HG02763 (cell line): ENCODE data around the gene ARL8A.
"Not testable (repeated sequence)": the region's sequence is repeated elsewhere in the genome, so short reads cannot be mapped to it uniquely, and the experiment has no call there.

Experiments used
- ATAC-seq: cut with Tn5 transposase; IDR thresholded peaks from one replicate; pipeline ENCODE4 v1.9.1; 2021; ENCODE audit warnings: mild to moderate bottlenecking, moderate library complexity; ENCODE audit not compliant: unreplicated experiment

The ARL8A gene

DNA sequence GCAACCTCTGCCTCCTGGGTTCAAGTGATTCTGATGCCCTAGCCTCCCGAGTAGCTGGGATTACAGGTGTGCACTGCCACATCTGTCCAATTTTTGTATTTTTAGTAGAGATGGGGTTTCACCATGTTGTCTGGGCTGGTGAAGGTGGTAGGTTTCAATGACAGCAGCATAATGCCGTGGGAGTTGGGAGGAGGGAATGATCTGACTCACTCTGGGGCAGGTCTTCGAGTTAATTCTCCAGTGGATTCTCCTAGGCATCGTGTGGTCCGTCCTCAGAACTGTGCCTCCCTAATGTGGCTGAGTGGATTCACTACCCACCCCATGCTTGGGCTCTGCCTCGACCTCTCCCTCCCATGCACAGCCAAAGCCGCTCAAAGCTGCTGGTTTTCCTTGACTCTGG, 23.5 kb downstream of the ARL8A start:
- ATAC-seq = no peak

DNA sequence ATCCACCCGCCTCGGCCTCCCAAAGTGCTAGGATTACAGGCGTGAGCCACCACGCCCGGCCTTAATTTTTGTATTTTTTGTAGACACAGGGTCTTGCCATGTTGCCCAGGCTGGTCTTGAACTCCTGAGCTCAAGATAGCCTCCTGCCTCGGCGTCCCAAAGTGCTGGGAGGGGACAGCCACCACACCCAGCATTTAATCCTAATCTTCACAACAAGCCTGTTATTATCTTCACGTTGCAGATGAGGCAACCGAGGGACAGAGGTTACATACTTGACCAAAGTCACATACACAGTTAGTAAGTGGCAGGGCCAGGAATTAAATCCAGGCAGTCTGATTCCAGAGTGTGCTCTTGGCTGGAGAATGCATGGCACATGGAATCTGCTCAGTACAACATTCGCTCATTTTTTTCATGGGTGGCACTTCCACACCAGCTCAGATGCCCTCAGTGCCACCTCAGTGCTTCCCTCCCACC, 26.6 kb downstream of the ARL8A start:
- ATAC-seq = no peak

DNA sequence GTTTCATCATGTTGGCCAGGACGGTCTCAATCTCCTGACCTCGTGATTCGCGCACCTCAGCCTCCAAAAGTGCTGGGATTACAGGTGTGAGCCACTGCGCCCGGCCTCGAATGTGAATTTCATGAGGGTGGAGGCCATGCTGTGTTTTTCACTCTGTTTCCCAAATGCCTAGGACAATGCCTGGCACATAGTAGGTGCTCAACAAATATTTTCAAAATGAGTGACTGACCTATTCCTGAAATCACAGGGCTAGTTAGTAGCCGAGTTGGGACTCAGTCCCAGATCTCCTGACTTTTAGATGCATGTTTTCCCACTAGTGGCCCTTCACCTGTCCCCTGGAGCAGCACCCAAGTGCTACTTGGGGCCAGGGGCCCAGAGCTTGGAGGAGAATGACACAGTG, 28.2 kb downstream of the ARL8A start:
- no peak for ATAC-seq

- no peak for ATAC-seq
Observed at GRCh38 chr1:202113690-202114300, 30.7 kb downstream of the ARL8A start.

GRCh38 chr1:202112859-202113689, 31.5 kb downstream of the ARL8A start:
- no peak for ATAC-seq

DNA sequence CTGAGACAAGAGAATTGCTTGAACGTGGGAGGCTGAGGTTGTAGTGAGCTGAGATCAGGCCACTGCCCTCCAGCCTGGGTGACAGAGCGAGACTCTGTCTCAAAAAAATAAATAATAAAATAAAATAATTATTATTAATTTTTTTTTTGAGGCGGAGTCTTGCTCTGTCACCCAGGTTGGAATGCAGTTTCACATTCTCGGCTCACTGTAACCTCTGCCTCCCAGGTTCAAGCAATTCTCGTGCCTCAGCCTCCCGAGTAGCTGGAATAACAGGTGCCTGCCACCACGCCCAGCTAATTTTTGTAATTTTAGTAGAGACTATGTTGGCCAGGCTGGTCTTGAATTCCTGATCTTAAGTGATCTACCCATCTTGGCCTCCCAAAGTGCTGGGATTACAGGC, 32.9 kb downstream of the ARL8A start:
- not testable (repeated sequence) for ATAC-seq

DNA sequence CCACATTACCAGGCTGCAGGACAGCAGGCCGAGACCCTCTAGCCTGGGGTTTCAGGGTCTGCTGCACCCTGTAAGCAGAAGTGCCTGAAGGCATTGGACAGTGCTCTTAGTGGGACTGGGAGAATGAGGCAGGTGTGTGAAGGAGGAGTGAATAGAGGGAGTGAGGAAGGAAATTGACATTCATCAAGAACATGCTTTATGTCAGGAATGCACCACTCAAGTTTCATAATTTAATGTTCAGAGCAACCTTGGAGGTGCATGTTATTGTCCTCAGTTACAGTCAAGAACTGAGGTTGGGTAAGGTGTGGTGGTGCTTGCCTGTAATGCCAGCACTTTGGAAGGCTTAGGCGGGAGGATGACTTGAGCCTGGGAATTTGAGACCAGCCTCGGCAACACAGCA, 33.6 kb downstream of the ARL8A start:
- no peak for ATAC-seq

- no peak for ATAC-seq
Observed at GRCh38 chr1:202107801-202108731, 36.5 kb downstream of the ARL8A start.

- no peak for ATAC-seq
Observed at GRCh38 chr1:202107321-202107761, 37.2 kb downstream of the ARL8A start.

- ATAC-seq = no peak
Observed at GRCh38 chr1:202106340-202107254, 37.9 kb downstream of the ARL8A start.

DNA sequence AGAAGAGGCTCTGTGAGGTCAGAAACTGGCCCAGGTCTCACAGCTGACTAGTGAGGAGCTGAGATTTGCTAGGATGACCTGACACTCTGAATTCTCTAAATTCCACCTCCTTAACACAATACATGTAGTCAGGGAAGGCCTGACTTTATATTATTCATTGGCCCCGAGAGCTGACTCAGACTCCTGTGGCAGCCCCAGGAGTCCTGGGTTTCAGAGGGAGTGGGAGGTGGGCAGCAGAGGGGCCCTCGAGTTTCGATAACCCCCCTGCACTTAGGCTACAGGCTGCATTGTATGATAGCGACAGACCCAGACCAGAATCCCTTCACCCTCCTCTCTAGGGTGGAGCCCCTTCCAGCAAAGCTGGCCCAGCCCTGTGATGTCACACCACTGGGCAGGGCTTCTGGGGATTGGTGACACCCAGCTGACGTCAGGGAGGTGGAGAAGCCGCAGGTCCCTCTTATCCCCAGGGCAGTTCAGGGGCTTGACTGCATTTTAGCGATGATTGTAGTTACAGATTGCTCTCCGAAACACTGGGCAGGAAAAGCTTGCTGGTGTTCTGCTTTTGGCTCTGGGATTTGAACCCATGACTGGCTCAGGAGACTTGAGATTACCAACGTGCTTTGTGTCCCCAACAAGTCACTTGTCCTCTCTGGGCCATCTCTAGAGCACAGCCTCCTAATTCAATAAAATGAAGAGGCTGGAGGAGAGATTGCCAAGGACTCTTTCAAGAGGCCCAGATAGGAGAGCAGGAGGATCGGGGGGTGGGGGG, 38.8 kb downstream of the ARL8A start:
- ATAC-seq = no peak

DNA sequence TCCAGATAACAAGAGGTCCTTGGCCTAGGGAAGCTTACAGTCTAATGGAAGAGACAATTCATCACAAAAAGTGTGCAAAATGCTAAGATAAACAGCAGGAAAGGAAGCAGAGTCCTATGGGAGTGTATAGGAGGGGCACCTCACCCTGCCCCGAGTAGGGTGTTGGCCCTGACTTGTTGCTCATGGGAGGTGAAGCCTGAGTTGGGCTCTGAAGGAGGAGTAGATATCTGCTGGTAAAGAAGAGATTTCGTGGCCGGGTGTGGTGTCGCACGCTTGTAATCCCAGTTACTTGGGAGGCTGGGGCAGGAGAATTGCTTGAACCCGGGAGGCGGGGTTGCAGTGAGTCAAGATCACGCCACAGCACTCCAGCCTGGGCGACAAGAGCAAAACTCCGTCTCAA, 40.5 kb downstream of the ARL8A start:
- no peak for ATAC-seq

DNA sequence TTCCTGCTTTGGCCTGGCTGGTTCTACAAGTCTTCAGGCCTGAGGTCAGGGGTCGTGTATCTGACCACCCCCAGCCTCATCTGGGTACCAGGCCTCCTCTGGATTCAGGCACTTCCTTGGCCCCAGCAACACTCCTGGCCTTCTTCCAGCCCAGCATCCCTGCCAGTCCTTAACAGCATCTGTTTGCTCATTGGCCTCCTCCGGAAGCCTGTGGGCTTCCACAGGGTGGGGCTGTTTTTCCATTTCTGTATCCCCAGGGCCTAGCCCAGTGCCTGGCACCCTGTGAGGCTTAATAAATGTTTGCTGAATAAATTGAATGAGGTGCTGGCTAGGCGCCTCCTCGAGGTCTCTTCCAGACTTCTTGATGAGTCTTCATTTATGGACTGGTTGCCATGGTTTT, 43.4 kb downstream of the ARL8A start:
- ATAC-seq = no peak

- no peak for ATAC-seq
Observed at GRCh38 chr1:202093858-202094257, 50.7 kb downstream of the ARL8A start.

DNA sequence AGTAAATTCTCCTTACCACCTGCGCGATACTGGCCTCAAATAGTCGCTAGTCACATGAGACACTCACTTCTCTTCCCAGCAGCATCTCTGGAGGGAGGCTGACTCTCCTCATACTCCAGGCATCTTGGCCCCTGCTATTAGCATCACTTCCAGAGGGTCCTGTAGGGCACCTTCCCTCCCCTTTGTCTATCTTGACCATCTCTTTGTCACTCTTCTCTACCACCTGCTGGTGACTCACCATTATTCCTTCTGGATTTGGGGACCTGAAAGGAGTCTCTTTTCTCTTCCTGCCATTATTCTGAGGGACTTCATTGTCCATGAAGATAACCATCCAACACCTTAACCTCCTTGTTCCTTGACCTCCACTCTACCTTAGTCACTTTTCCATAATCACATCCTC, 53.5 kb downstream of the ARL8A start:
- no peak for ATAC-seq

- ATAC-seq = no peak
Observed at GRCh38 chr1:202088206-202088605, 56.3 kb downstream of the ARL8A start.

GRCh38 chr1:202086579-202087350, 57.8 kb downstream of the ARL8A start:
- ATAC-seq = no peak

GRCh38 chr1:202085682-202086373, 58.7 kb downstream of the ARL8A start:
- no peak for ATAC-seq
